ENCODE measurements around the gene NLGN1.

NLGN1 gene

GRCh38 chr3:173473237-173473636 is 75.7 kb downstream of the NLGN1 start:
- no peak for TF ChIP-seq CTCF (conservative IDR thresholded peaks at IDR 0.05)
- no peak overlapping the region for H3K27ac ChIP-seq

DNA sequence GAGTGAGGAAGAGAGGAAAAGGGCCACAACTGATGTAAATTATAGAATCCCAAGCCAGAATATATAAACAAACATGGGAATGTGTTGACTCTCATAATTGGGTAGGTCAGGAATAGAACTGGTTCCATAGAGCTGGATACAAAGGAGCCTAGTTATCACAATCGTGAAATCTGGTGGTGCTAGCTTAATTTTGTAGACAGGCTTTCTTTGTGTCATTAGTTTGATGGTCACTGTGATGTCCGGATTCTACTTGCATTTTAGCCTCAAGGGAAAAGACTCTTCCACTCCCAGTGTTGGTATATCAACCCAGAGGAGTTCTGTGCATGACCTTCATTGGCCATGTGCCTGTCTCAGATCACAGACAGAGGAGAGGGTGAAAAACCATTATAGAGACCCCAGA is 81.8 kb downstream of the NLGN1 start:
- no peak overlapping the region for H3K27ac ChIP-seq

DNA sequence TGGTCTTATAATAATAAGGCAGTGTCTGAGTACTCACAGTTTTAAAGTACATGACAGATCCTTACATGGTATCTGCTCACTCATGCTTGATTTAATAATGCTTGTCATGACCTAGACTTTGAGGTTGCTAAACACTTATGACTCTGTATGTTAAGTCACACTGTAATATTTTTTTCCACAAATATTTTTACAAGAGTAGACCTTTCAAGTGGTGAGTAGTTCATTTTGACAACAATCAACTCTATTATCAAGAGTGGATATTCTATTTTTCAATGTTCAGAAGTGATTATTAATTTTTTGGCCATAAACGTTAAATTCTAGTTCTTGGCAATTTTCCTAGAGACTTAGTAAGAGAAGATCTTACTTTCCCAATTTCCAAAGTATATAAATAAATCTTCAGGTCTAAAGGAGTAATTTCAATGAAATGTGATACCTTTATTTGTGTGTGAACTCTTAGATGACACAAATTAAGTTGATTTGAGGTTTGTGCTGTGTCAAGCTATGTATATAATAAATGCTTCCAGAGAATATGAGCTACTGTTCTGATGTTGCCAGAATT is 104.5 kb downstream of the NLGN1 start:
- no peak for TF ChIP-seq CTCF (conservative IDR thresholded peaks at IDR 0.05)
- H3K27ac ChIP-seq = no peak overlapping the region

More for the DNA sequence above, 81.8 kb downstream of the NLGN1 start:
- no peak for TF ChIP-seq CTCF (conservative IDR thresholded peaks at IDR 0.05)

DNA sequence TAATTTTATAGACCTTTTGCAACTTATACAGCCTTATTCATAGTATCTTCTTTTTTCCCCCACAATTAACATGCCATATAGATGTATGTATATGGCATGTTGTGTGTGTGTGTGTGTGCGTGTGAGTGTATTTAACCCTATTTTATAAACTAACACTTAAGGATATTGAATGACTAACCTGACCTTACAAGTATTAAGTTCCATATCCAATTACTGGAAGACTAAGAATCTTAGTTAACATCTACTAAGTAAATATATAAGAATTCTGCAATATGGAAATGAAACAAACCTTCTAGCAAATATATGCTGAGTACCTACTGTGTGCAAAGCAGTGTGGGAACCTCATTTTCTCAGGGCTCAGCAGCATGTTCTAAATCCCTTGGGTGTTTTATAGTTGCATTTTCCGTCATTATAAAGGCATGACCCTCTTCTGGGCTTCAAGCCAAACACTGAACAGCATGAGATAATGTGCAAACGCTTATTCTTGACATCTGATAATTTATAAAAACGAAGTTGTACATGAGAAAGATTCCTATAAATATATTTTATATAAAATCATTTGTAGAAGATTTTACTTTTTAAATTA is 105.5 kb downstream of the NLGN1 start:
- TF ChIP-seq CTCF (conservative IDR thresholded peaks at IDR 0.05) = no peak
- H3K27ac ChIP-seq = no peak overlapping the region

GRCh38 chr3:173510565-173510964 is 113.0 kb downstream of the NLGN1 start:
- no peak overlapping the region for H3K27ac ChIP-seq
- no peak for TF ChIP-seq CTCF (conservative IDR thresholded peaks at IDR 0.05)

- TF ChIP-seq CTCF (conservative IDR thresholded peaks at IDR 0.05) = no peak
These were observed 115.6 kb downstream of the NLGN1 start for GRCh38 chr3:173513123-173513522.

DNA sequence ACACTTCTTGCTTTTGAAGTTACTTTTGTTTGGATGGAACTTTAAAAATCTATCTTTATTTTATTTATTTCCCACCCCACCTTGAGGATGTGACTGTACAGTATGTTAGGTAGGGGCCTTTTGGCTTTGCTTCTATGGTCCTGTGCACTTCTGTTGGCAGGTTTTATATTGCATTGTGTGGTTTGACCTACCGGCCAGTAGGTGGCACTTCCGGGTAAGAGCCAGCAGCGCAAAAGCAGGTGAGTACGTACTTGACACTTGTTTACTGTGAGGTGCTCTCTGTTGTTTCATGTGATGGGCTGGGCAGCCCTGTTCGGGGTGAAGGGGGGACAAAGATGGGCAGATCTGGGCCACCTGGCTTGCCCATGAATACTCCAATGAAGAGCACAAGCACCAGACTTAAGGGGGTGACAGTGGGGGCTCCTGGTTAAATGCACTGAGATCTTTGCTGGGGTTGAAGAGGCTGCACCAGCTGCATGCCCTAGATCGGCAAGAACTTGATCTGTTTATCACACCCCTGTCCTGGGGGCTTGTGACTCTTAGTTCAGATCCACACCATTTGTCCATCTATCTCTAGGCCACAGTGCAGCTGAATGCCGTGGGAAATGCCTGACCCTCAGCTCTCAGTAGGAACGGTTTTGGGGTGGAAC is 131.6 kb downstream of the NLGN1 start:
- H3K27ac ChIP-seq = no peak overlapping the region

More at GRCh38 chr3:173513123-173513522, 115.6 kb downstream of the NLGN1 start:
- H3K27ac ChIP-seq = no peak overlapping the region

More for the DNA sequence above, 131.6 kb downstream of the NLGN1 start:
- peak; percentile 78 for TF ChIP-seq CTCF (conservative IDR thresholded peaks at IDR 0.05)
